GM18519 (cell line): ENCODE results near the gene MRPS33.
A peak's percentile ranks its signal among the peaks of the same experiment; 100 is the strongest.
"Not testable (repeated sequence)": the region's sequence is repeated elsewhere in the genome, so short reads cannot be mapped to it uniquely, and the experiment has no call there.

Experiments
- ATAC-seq: cut with Tn5 transposase; IDR thresholded peaks from one replicate; pipeline ENCODE4 v1.9.1; 2021; ENCODE audit warnings: mild to moderate bottlenecking, moderate library complexity; ENCODE audit not compliant: unreplicated experiment, low FRiP score

The MRPS33 gene

GRCh38 chr7:141014524-141015395 is at the start of gene MRPS33:
MRPS33 (minus strand) TSS chr7:141014952; CDS start chr7:141010633, 4,319 bp downstream.
- peak; percentile 98 for ATAC-seq

GRCh38 chr7:141057788-141058187 is 43.0 kb upstream of the MRPS33 start:
- ATAC-seq, result no peak

GRCh38 chr7:141055146-141055545 is 40.4 kb upstream of the MRPS33 start:
- no peak for ATAC-seq

GRCh38 chr7:141053626-141054025 is 38.9 kb upstream of the MRPS33 start:
- ATAC-seq, result no peak

- no peak for ATAC-seq
These were observed 31.3 kb upstream of the MRPS33 start for GRCh38 chr7:141045842-141046620.

GRCh38 chr7:141045126-141045841 is 30.5 kb upstream of the MRPS33 start:
- ATAC-seq, result no peak

GRCh38 chr7:141043616-141044015 is 28.9 kb upstream of the MRPS33 start:
- no peak for ATAC-seq

GRCh38 chr7:141042222-141043193 is 27.8 kb upstream of the MRPS33 start:
- no peak for ATAC-seq

- ATAC-seq, result no peak
These were observed 24.6 kb upstream of the MRPS33 start for GRCh38 chr7:141039376-141039775.

- ATAC-seq, result not testable (repeated sequence)
These were observed 23.3 kb upstream of the MRPS33 start for GRCh38 chr7:141038100-141038499.

- not testable (repeated sequence) for ATAC-seq
These were observed 18.0 kb upstream of the MRPS33 start for GRCh38 chr7:141032539-141033323.

- ATAC-seq, result no peak
These were observed 14.0 kb upstream of the MRPS33 start for GRCh38 chr7:141028767-141029166.

GRCh38 chr7:141027043-141027442 is 12.3 kb upstream of the MRPS33 start:
- ATAC-seq, result no peak

GRCh38 chr7:141024668-141025067 is 9.9 kb upstream of the MRPS33 start:
- ATAC-seq, result no peak

GRCh38 chr7:141023295-141023694 is 8.5 kb upstream of the MRPS33 start:
- no peak for ATAC-seq

GRCh38 chr7:141017555-141017954 is 2.8 kb upstream of the MRPS33 start:
- no peak for ATAC-seq

- ATAC-seq, result no peak
These were observed 1.6 kb upstream of the MRPS33 start for GRCh38 chr7:141016349-141016748.

- no peak for ATAC-seq
These were observed 628 bp downstream of the MRPS33 start for GRCh38 chr7:141014125-141014523.

GRCh38 chr7:141013345-141013715 is 1.4 kb downstream of the MRPS33 start:
- ATAC-seq, result no peak
